ENCODE data around the gene CES2. TPM values are rescaled to one million over a fixed set of nuclear protein-coding genes. Genes with fewer than 3 reads are reported as not detected.

The CES2 gene
- polyA plus RNA-seq, 1 of the 3 experiments (the other 2 are of a cell fraction), result 33.1 TPM

GRCh38 chr16:66924527-66925321, 10.6 kb upstream of the CES2 start:
- Histone ChIP-seq H3K27me3 (ENCODE audit: insufficient read depth) (no peaks in the 10 kb centered on the region), H3K9me3 (no peaks in the 10 kb centered on the region), H3F3A (replicated peaks; ENCODE audit: insufficient read depth) (peaks cover 8% of the 10 kb centered on the region), H3K27ac (ENCODE audit: low read depth in 2 of 2, low read length in 1 of 2) (no peak overlapping the region), H4K20me1 (ENCODE audit: insufficient read depth) (no peaks in the 10 kb centered on the region), H3K4me3 (ENCODE audit: low read depth in 2 of 2, low read length in 1 of 2) (peak overlapping the region in 1 of 2 experiments; percentile 37; a peak in 2 of 4 replicates), H3K4me1 (ENCODE audit: control insufficient read depth in 1 of 2, insufficient read depth in 2 of 2, low read depth in 1 of 2, low read length in 1 of 2) (peaks cover 4 to 13% of the 10 kb centered on the region in 2 experiments; a peak in 3 of 4 replicates), H2AFZ (ENCODE audit: low read depth) (no peak overlapping the region), H3K36me3 (replicated peaks in 1 of 2; ENCODE audit: control insufficient read depth in 1 of 2, insufficient read depth in 2 of 2, low read length in 1 of 2) (no peaks in the 10 kb centered on the region), H3K9ac (no peak overlapping the region), H3K4me2 (no peak overlapping the region), H3K9me2 (no peaks in the 10 kb centered on the region), H3K79me2 (ENCODE audit: insufficient read depth) (no peaks in the 10 kb centered on the region)
- ChIA-PET POLR2A (no interaction called here), CTCF (interaction anchor here (0.7 to 13.6 kb wide), 8 partner anchors 8 to 93 kb away, joined by 3 to 174 read pairs (median 4); partner anchors contain the start of gene CES3)
- peak; percentile 94 for DNase-seq
- TF ChIP-seq RCOR1 (IDR thresholded peaks at IDR 0.05; ENCODE audit: low read length), result no peak
- TF ChIP-seq REST (IDR thresholded peaks at IDR 0.05; ENCODE audit: low read depth, low read length), result no peak
- no peak for TF ChIP-seq MAX (IDR thresholded peaks at IDR 0.05; ENCODE audit: low read depth)
- TF ChIP-seq NFIC (IDR thresholded peaks at IDR 0.05; ENCODE audit: borderline replicate concordance), result no peak
- peak; percentile 50 for TF ChIP-seq CTCF (IDR thresholded peaks at IDR 0.05)
- no peak for TF ChIP-seq JUND (IDR thresholded peaks at IDR 0.05)
- TF ChIP-seq POLR2AphosphoS5 (IDR thresholded peaks at IDR 0.05; ENCODE audit: low read depth, low read length), result no peak
- TF ChIP-seq CHD2 (IDR thresholded peaks at IDR 0.05; ENCODE audit: low read length, partially characterized antibody), result no peak
- no peak for TF ChIP-seq MXI1 (IDR thresholded peaks at IDR 0.05; ENCODE audit: low read depth, low read length)
- no peak for TF ChIP-seq EZH2phosphoT487 (IDR thresholded peaks at IDR 0.05; ENCODE audit: borderline replicate concordance, low read depth)
- no peak for TF ChIP-seq FOXM1 (IDR thresholded peaks at IDR 0.05; ENCODE audit: low read depth)
- no peak for TF ChIP-seq NRF1 (IDR thresholded peaks at IDR 0.05; ENCODE audit: low read depth, low read length)
- no peak for TF ChIP-seq GABPA (IDR thresholded peaks at IDR 0.05; ENCODE audit: low read depth)
- no peak for TF ChIP-seq RFX5 (IDR thresholded peaks at IDR 0.05; ENCODE audit: low read length)
- TF ChIP-seq SMC3 (IDR thresholded peaks at IDR 0.05; ENCODE audit: low read depth, low read length), result peak; percentile 31; the same call in 1 of the 2 replicates
- 0 out of 2 replicates have a peak, but pooled peaks have one; percentile 18 for TF ChIP-seq RAD21 (IDR thresholded peaks at IDR 0.05; ENCODE audit: low read length)
- TF ChIP-seq PBX3 (IDR thresholded peaks at IDR 0.05), result no peak
- no peak for TF ChIP-seq YY1 (IDR thresholded peaks at IDR 0.05; ENCODE audit: low read depth)
- no peak for TF ChIP-seq TAF1 (IDR thresholded peaks at IDR 0.05; ENCODE audit: borderline replicate concordance, low read depth, low read length)
- WGBS (ENCODE audit: low lambda C conversion rate), result 49% methylated on average over 21 of the region's 72 CpGs

Measured in SK-N-SH (cell line).